A549 (cell line): Measurements from ENCODE around the gene GABBR1. TPM values are rescaled to one million over a fixed set of nuclear protein-coding genes. Genes with fewer than 3 reads are reported as not detected.

Experiments used
- ATAC-seq, 2 experiments: fragments of 200-7000 bp in 1 of 2; fragments of >200 bp in 1 of 2; cut with Nextera tagmentation in 1 of 2; cut with Tn5 transposase in 1 of 2; 3 replicates each; pipeline versions ENCODE4 v1.8.0 to v1.9.1; 2018 to 2020; ENCODE audit warnings: mild to moderate bottlenecking in 1 of 2, moderate library complexity in 1 of 2
- CTCF ChIA-PET: fragments of 300-600 bp; sonication (Branson Sonifier 250); formaldehyde crosslinking; extraction: SDS; loops from one replicate; lab custom pipeline; 2021; ENCODE audit warnings: antibody characterized with exemption, inconsistent platforms; lab: Yijun Ruan, JAX
- POLR2A ChIA-PET: fragments of 350-600 bp; formaldehyde crosslinking; extraction: SDS; loops from one replicate; lab custom pipeline; 2021; ENCODE audit warnings: antibody characterized with exemption, inconsistent platforms; lab: Yijun Ruan, JAX
- DNase-seq, 2 experiments: peaks; one replicate each; pipeline versions ENCODE4 v3.0.0 to v3.0.0-alpha.2; 2011 to 2016; ENCODE audit warnings: low read depth in 1 of 2, low spot score in 1 of 2
- FAIRE-seq: peaks from 2 replicates; lab custom pipeline; 2011; peaks lifted over from hg19 to GRCh38; lab: Jason Lieb, UNC
- H3K27ac ChIP-seq, 2 experiments: fragments of >200 bp; sonication (Bioruptor Twin); formaldehyde crosslinking; 3 replicates each; pipeline ENCODE4 v1.5.1; 2016 to 2017
- H3K4me1 ChIP-seq: fragments of >200 bp; sonication (Bioruptor Twin); formaldehyde crosslinking; 3 replicates; pipeline ENCODE4 v1.6.1; 2016
- H3K4me2 ChIP-seq: fragments of >200 bp; sonication (Bioruptor Twin); formaldehyde crosslinking; 3 replicates; pipeline ENCODE4 v1.6.1; 2016
- H3K4me3 ChIP-seq: fragments of >200 bp; sonication (Bioruptor Twin); formaldehyde crosslinking; 3 replicates; pipeline ENCODE4 v1.5.1; 2016
- H3K9me3 ChIP-seq: fragments of >200 bp; sonication (Bioruptor Twin); formaldehyde crosslinking; 3 replicates; pipeline ENCODE4 v1.6.1; 2016
- BHLHE40 ChIP-seq: IDR thresholded peaks from 2 replicates; pipeline ENCODE4 v1.6.1; 2012; ENCODE audit warnings: low read depth, low read length, inconsistent platforms
- CHD2 ChIP-seq: fragments of 150-350 bp; IDR thresholded peaks from 2 replicates; pipeline ENCODE4 v1.6.1; 2014; ENCODE audit warnings: low read length; ENCODE audit not compliant: partially characterized antibody
- FOXS1 ChIP-seq: fragments of 250-450 bp; sonication (Bioruptor Pico); IDR thresholded peaks from 2 replicates; pipeline ENCODE4 v1.5.0; 2020; ENCODE audit warnings: mild to moderate bottlenecking, moderate library complexity
- HEYL ChIP-seq: fragments of 250-450 bp; sonication (Bioruptor Pico); IDR thresholded peaks from 2 replicates; pipeline ENCODE4 v1.8.0; 2021; ENCODE audit warnings: mild to moderate bottlenecking, moderate library complexity
- HOXA7 ChIP-seq: fragments of 250-450 bp; sonication (Bioruptor Pico); IDR thresholded peaks from 2 replicates; pipeline ENCODE4 v1.5.0; 2020; ENCODE audit warnings: mild to moderate bottlenecking, moderate library complexity
- KDM5A ChIP-seq: fragments of 200-600 bp; sonication (generic); IDR thresholded peaks from 2 replicates; pipeline ENCODE4 v1.6.1; 2016; ENCODE audit warnings: antibody characterized with exemption, mild to moderate bottlenecking
- MAFK ChIP-seq: fragments of 450-650 bp; IDR thresholded peaks from 2 replicates; pipeline ENCODE4 v1.6.1; 2014; ENCODE audit not compliant: partially characterized antibody
- MAZ ChIP-seq: fragments of 150-350 bp; IDR thresholded peaks from 2 replicates; pipeline ENCODE4 v1.6.1; 2014; ENCODE audit warnings: antibody characterized with exemption, low read depth, low read length, borderline replicate concordance
- NFE2L2 ChIP-seq: fragments of 150-350 bp; conservative IDR thresholded peaks from 2 replicates; pipeline ENCODE4 v1.6.1; 2014; ENCODE audit warnings: low read length
- POLR2A ChIP-seq: IDR thresholded peaks from 2 replicates; pipeline ENCODE4 v1.6.1; 2012; ENCODE audit warnings: mild to moderate bottlenecking, low read length
- POLR2AphosphoS2 ChIP-seq: conservative IDR thresholded peaks from 2 replicates; pipeline ENCODE4 v1.6.1; 2012; ENCODE audit warnings: low read length, improper control_type of control experiment, inconsistent platforms
- RCOR1 ChIP-seq: fragments of 150-350 bp; IDR thresholded peaks from 2 replicates; pipeline ENCODE4 v1.6.1; 2014; ENCODE audit warnings: antibody characterized with exemption, low read length, low read depth
- RFX5 ChIP-seq: fragments of 450-650 bp; IDR thresholded peaks from 2 replicates; pipeline ENCODE4 v1.7.1; 2014; ENCODE audit warnings: antibody characterized with exemption, mild to moderate bottlenecking, moderate library complexity
- RNF2 ChIP-seq: fragments of 200-600 bp; sonication (generic); IDR thresholded peaks from 2 replicates; pipeline ENCODE4 v1.6.1; 2016; ENCODE audit warnings: low read depth, mild to moderate bottlenecking, antibody characterized with exemption, moderate library complexity, borderline replicate concordance
- ZC3H11A ChIP-seq: fragments of 450-650 bp; IDR thresholded peaks from 2 replicates; pipeline ENCODE4 v1.6.1; 2014; ENCODE audit warnings: antibody characterized with exemption, mild to moderate bottlenecking
- WGBS: methylation state at CpG from one replicate; pipeline ENCODE4 v1.1.6; 2017; ENCODE audit errors: missing lambda C conversion rate; 5-methylcytosine and 5-hydroxymethylcytosine counted together
- polyA plus RNA-seq, 4 experiments: library from polyadenylated mRNA; depleted of rRNA in 3 of 4; stranded (reverse); fragments of >200 nt; fragmentation: RNase III in 1 of 4; extraction: RNeasy Plus Mini Kit Qiagen cat#74134 plus additional on column Dnase treatment in 1 of 4; gene quantifications; 2 replicates in 3 of 4; 3 replicates in 1 of 4; pipeline ENCODE4 v1.2.3, GENCODE V29; 2011 to 2017
- TF ChIP-seq, protein P1 (sequence below): fragments of >200 bp; sonication (Bioruptor Twin); formaldehyde crosslinking; IDR thresholded peaks from 3 replicates; pipeline ENCODE4 v1.5.1; 2016
- TF ChIP-seq, protein P2 (sequence below): fragments of 450-650 bp; IDR thresholded peaks from 2 replicates; pipeline ENCODE4 v1.6.1; 2014; ENCODE audit warnings: antibody characterized with exemption
- TF ChIP-seq, protein P3 (sequence below): fragments of >200 bp; sonication (Bioruptor Twin); formaldehyde crosslinking; IDR thresholded peaks from 3 replicates; pipeline ENCODE4 v1.6.1; 2016
- TF ChIP-seq, protein P4 (sequence below): IDR thresholded peaks from 2 replicates; pipeline ENCODE4 v1.6.1; 2012
- TF ChIP-seq, protein P5 (sequence below): fragments of >200 bp; sonication (Bioruptor Twin); formaldehyde crosslinking; IDR thresholded peaks from 2 replicates; pipeline ENCODE4 v1.6.1; 2016

The GABBR1 gene
- polyA plus RNA-seq, 2 of the 4 experiments (the other 2 are of a cell fraction) = 6.8 to 9.0 TPM

DNA sequence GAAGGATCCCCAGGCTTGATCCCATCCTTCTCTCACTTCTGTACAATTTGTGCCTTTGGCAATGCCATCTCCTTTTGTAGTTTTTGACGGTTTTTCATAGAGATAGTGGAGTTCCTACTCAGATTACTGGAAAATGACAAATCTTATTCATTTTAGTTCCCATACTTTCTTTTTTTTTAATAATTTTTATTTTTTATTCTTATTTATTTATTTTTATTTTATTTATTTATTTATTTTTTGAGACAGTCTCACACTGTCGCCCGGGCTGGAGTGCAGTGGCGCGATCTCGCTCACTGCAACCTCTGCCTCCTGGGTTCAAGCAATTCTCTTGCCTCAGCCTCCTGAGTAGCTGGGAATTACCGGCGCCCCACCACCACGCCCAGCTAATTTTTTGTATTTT is 4.3 kb upstream of the GABBR1 start (continued):
- TF ChIP-seq, protein P1, sequence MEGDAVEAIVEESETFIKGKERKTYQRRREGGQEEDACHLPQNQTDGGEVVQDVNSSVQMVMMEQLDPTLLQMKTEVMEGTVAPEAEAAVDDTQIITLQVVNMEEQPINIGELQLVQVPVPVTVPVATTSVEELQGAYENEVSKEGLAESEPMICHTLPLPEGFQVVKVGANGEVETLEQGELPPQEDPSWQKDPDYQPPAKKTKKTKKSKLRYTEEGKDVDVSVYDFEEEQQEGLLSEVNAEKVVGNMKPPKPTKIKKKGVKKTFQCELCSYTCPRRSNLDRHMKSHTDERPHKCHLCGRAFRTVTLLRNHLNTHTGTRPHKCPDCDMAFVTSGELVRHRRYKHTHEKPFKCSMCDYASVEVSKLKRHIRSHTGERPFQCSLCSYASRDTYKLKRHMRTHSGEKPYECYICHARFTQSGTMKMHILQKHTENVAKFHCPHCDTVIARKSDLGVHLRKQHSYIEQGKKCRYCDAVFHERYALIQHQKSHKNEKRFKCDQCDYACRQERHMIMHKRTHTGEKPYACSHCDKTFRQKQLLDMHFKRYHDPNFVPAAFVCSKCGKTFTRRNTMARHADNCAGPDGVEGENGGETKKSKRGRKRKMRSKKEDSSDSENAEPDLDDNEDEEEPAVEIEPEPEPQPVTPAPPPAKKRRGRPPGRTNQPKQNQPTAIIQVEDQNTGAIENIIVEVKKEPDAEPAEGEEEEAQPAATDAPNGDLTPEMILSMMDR = no peak
- no peak for TF ChIP-seq POLR2AphosphoS2
- TF ChIP-seq BHLHE40 = no peak
- TF ChIP-seq, all 56 proteins: peak for 0

DNA sequence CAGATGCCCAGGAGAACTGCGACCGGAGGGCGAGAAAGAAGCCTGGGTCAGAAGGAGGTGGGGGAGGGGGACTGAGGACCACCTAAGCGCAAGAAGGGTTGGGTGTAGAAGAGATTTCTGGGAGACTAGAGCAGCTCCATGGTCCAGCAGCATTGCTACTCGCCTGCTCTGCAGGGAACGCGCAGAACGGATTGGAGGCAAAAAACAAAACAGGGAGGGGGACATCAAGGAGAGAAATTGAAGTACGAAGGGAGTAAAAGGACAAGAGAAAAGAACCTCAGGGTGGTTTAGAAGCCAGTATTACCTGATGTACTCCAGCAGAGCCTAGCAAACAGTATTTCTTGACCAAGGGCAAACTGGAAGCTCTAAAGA is 537 bp upstream of the GABBR1 start:
- Histone ChIP-seq H3K4me2 (peak overlapping the region; percentile 94), H3K4me1 (peaks cover 14% of the 10 kb centered on the region)
- DNase-seq (no peak), ATAC-seq (peak; percentile 15 to 21; a peak in 5 of 6 replicates), FAIRE-seq (no peak)
- 32% methylated on average over 7 of the region's 9 CpGs for WGBS
- CTCF ChIA-PET = interaction anchor here (18.2 kb wide), 1 partner anchor 17 kb away, joined by 183 read pairs; no protein-coding TSS in a partner anchor
- TF ChIP-seq, protein P2, sequence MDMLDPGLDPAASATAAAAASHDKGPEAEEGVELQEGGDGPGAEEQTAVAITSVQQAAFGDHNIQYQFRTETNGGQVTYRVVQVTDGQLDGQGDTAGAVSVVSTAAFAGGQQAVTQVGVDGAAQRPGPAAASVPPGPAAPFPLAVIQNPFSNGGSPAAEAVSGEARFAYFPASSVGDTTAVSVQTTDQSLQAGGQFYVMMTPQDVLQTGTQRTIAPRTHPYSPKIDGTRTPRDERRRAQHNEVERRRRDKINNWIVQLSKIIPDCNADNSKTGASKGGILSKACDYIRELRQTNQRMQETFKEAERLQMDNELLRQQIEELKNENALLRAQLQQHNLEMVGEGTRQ = no peak
- TF ChIP-seq, all 56 proteins: peak for 0
- POLR2A ChIA-PET = interaction anchor here (1.0 to 2.2 kb wide), 3 partner anchors 9 to 17 kb away, joined by 3 to 13 read pairs (median 5); no protein-coding TSS in a partner anchor
- Histone ChIP-seq H3K4me3 (peak overlapping the region; percentile 54), H3K9me3 (no peaks in the 10 kb centered on the region), H3K27ac (peak overlapping the region; percentile 87 to 98)

DNA sequence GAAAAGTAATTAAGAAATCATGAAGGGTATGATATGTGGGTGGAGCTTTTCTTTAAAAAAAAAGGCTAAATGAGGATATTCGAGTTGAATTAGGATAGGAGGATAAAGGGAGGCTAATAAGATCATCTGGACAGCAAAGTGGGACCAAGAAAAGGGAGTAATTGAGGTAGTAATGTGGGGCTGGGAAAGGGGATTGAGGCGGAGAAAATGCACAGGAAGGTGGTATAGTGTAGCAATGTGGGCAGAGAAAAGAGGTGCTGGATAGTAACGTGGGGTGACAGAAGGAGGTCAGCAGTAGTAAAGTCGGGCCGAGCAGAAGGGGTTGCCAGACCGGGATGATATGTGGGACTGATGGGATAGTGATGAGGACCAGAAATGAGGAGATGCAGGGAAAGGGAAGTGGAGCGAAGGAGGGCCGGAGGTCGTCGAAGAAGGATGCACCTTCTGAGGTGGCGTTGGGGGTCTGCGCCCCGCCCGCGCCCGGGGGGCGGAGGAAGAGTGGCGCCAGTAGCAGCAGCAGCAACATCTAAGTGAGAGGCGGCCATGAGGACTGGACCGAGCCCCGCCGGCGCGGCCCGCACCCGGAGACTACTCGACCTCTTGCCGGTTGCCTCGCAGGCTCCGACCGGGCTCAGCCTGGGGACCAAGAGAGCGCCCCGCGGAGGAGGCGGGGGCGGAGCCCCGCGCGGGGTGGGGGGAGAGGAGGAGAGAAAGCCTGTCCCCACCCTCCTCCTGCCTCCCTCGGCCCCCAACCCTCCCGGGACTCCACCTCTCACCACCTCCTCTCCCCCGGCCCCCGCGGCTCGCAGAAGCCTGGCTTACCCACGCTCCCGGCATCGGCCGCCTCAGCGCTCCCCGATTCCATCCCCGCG is 887 bp downstream of the GABBR1 start:
- ChIA-PET CTCF (interaction anchor here (18.2 kb wide), 1 partner anchor 18 kb away, joined by 183 read pairs; no protein-coding TSS in a partner anchor), POLR2A (interaction anchor here (0.6 to 1.4 kb wide), 4 partner anchors 7 to 646 kb away, joined by 3 to 13 read pairs (median 4); no protein-coding TSS in a partner anchor)
- Histone ChIP-seq H3K4me1 (peaks cover 14% of the 10 kb centered on the region), H3K4me3 (peak overlapping the region; percentile 54), H3K27ac (peak overlapping the region; percentile 87 to 98), H3K4me2 (peak overlapping the region; percentile 94), H3K9me3 (no peaks in the 10 kb centered on the region)
- WGBS = 21% methylated on average over 23 of the region's 53 CpGs
- no peak for FAIRE-seq
- no peak for TF ChIP-seq HOXA7 (CRISPR knock-in tag)
- TF ChIP-seq POLR2A = peak; percentile 12; the same call in 1 of the 2 replicates
- ATAC-seq = peak; percentile 32 to 64
- DNase-seq = peak; percentile 21 to 51

DNA sequence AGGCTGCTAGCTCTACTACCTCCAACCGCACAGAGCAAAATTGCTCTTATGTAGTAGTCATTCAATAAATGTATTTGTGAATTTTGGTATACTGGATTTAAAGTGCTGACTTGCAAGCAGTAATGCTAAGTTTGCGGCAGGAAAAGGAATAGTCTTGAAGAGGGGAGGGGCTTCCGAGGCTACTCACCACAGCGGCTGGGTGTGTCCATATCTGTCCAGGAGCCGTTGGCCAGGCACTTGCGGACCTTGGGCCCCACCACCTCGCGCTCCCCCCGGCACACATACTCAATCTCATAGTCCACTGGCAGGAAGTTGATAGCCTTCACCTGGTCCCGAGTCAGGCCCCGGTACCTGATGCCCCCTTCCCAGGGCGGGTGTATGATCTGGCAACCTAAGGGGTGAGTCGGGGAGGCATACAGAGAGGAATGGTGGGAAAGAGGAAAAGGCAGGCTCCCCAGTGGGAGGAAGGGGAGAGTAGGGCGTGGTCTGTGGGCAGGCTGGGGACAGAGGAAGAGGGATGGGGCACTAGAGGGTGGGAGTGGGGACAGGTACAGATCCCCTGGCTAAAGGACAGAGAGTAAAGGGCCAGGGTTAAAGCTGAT is 1.7 kb downstream of the GABBR1 start:
- ATAC-seq = no peak
- no peak for DNase-seq
- Histone ChIP-seq H3K9me3 (no peaks in the 10 kb centered on the region), H3K4me2 (peak overlapping the region; percentile 94; the same call in 2 of the 3 replicates), H3K4me3 (no peak overlapping the region; the same call in 2 of the 3 replicates), H3K27ac (no peak overlapping the region), H3K4me1 (peaks cover 14% of the 10 kb centered on the region)
- WGBS = 94% methylated on average over 11 of the region's 14 CpGs
- CTCF ChIA-PET = interaction anchor here (18.2 kb wide), 1 partner anchor 19 kb away, joined by 183 read pairs; no protein-coding TSS in a partner anchor
- FAIRE-seq = no peak
- no peak for TF ChIP-seq ZC3H11A
- TF ChIP-seq MAFK = peak; percentile 6
- POLR2A ChIA-PET = no interaction called here

DNA sequence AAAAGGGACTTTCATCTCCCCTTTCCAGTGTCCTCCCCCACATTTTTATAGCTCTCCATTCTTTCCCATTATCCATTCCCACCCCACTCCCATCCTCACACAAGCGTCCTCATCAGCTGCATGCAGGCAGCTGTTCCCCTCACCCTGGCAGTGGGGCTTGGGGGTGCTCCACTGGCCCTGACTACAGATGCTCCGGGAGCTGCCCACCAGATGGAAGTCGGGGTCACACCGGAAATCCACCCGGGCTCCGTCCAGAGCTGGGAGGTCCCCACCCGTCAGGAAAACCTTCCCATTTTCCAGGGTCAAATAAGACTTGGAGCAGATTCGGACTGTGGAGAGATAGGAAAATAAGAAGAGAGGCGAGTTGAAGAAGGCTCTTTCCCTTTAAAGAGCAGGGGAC is 2.7 kb downstream of the GABBR1 start:
- H3K27ac ChIP-seq = no peak overlapping the region
- no peak for TF ChIP-seq MAFK
- TF ChIP-seq, protein P3, sequence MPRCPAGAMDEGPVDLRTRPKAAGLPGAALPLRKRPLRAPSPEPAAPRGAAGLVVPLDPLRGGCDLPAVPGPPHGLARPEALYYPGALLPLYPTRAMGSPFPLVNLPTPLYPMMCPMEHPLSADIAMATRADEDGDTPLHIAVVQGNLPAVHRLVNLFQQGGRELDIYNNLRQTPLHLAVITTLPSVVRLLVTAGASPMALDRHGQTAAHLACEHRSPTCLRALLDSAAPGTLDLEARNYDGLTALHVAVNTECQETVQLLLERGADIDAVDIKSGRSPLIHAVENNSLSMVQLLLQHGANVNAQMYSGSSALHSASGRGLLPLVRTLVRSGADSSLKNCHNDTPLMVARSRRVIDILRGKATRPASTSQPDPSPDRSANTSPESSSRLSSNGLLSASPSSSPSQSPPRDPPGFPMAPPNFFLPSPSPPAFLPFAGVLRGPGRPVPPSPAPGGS = no peak
- no peak for TF ChIP-seq NFE2L2
- TF ChIP-seq RNF2 = no peak
- no peak for TF ChIP-seq MAZ
- TF ChIP-seq, protein P4, sequence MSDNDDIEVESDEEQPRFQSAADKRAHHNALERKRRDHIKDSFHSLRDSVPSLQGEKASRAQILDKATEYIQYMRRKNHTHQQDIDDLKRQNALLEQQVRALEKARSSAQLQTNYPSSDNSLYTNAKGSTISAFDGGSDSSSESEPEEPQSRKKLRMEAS = no peak
- TF ChIP-seq ZC3H11A = no peak
- TF ChIP-seq CHD2 = no peak
- TF ChIP-seq HEYL (CRISPR knock-in tag) = no peak
- no peak for TF ChIP-seq RCOR1
- no peak for TF ChIP-seq RFX5
- TF ChIP-seq FOXS1 (CRISPR knock-in tag) = no peak
- TF ChIP-seq, protein P5, sequence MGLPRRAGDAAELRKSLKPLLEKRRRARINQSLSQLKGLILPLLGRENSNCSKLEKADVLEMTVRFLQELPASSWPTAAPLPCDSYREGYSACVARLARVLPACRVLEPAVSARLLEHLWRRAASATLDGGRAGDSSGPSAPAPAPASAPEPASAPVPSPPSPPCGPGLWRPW = no peak
- TF ChIP-seq KDM5A = no peak
- CTCF ChIA-PET = interaction anchor here (18.2 kb wide), 1 partner anchor 20 kb away, joined by 183 read pairs; no protein-coding TSS in a partner anchor
- H3K4me1 ChIP-seq = peaks cover 14% of the 10 kb centered on the region
- 96% methylated on average over 4 of the region's 9 CpGs for WGBS
- FAIRE-seq = no peak
- no peak for DNase-seq
- no peaks in the 10 kb centered on the region for H3K9me3 ChIP-seq
- no peak for ATAC-seq
- POLR2A ChIA-PET = no interaction called here
- H3K4me3 ChIP-seq = no peak overlapping the region
- H3K4me2 ChIP-seq = no peak overlapping the region
